ENCODE measurements around the gene SOWAHB.

Gene SOWAHB

GRCh38 chr4:76897536-76898384 lies at the start of gene SOWAHB:
Gene SOWAHB (minus strand): TSS chr4:76898144. CDS start chr4:76897849, 295 bp downstream.
- DNase-seq, result peak; percentile 56

- DNase-seq, result no peak
Observed at GRCh38 chr4:76947369-76947768, 49.4 kb upstream of the SOWAHB start.

GRCh38 chr4:76943790-76944189 lies 45.8 kb upstream of the SOWAHB start:
- no peak for DNase-seq

GRCh38 chr4:76943129-76943620 lies 45.2 kb upstream of the SOWAHB start:
- DNase-seq, result no peak

- DNase-seq, result no peak
Observed at GRCh38 chr4:76939184-76939583, 41.2 kb upstream of the SOWAHB start.

- no peak for DNase-seq
Observed at GRCh38 chr4:76931576-76932276, 33.8 kb upstream of the SOWAHB start.

GRCh38 chr4:76931087-76931486 lies 33.1 kb upstream of the SOWAHB start:
- no peak for DNase-seq

GRCh38 chr4:76930685-76931084 lies 32.7 kb upstream of the SOWAHB start:
- no peak for DNase-seq

GRCh38 chr4:76926841-76927240 lies 28.9 kb upstream of the SOWAHB start:
- DNase-seq, result no peak

- no peak for DNase-seq
Observed at GRCh38 chr4:76923619-76924357, 25.8 kb upstream of the SOWAHB start.

- no peak for DNase-seq
Observed at GRCh38 chr4:76920715-76921114, 22.8 kb upstream of the SOWAHB start.

GRCh38 chr4:76909711-76910110 lies 11.8 kb upstream of the SOWAHB start:
- DNase-seq, result no peak

GRCh38 chr4:76905521-76905920 lies 7.6 kb upstream of the SOWAHB start:
- DNase-seq, result no peak

- no peak for DNase-seq
Observed at GRCh38 chr4:76904646-76905190, 6.8 kb upstream of the SOWAHB start.

GRCh38 chr4:76902233-76902890 lies 4.4 kb upstream of the SOWAHB start:
- DNase-seq, result no peak

- no peak for DNase-seq
Observed at GRCh38 chr4:76898949-76899645, 1.2 kb upstream of the SOWAHB start.

GRCh38 chr4:76898385-76898692 lies 395 bp upstream of the SOWAHB start:
- DNase-seq, result no peak

GRCh38 chr4:76896614-76897535 lies 1.1 kb downstream of the SOWAHB start:
- DNase-seq, result peak; percentile 55

GRCh38 chr4:76896048-76896447 lies 1.9 kb downstream of the SOWAHB start:
- DNase-seq, result no peak

GRCh38 chr4:76895619-76896018 lies 2.3 kb downstream of the SOWAHB start:
- DNase-seq, result no peak

Data from CD4-positive, alpha-beta T cell treated with Interleukin-17A for 4 hours (primary cell).